HEK293T (cell line): Measurements from ENCODE around the gene ITLN2.

ENCODE experiments used
- BHLHE40 ChIP-seq: fragments of 450-650 bp; IDR thresholded peaks from 2 replicates; pipeline ENCODE4 v1.6.1; 2016; ENCODE audit warnings: mild to moderate bottlenecking, moderate library complexity, borderline replicate concordance
- ELF4 ChIP-seq: fragments of 450-650 bp; IDR thresholded peaks from 2 replicates; pipeline ENCODE4 v1.6.1; 2017; ENCODE audit warnings: antibody characterized with exemption
- FOXM1 ChIP-seq: fragments of 450-650 bp; IDR thresholded peaks from 2 replicates; pipeline ENCODE4 v1.6.1; 2017; ENCODE audit warnings: mild to moderate bottlenecking, borderline replicate concordance
- HDGF ChIP-seq: fragments of 450-650 bp; IDR thresholded peaks from 2 replicates; pipeline ENCODE4 v1.6.1; 2017; ENCODE audit warnings: antibody characterized with exemption, borderline replicate concordance
- L3MBTL2 ChIP-seq: fragments of 450-650 bp; conservative IDR thresholded peaks from 2 replicates; pipeline ENCODE4 v1.6.1; 2016; ENCODE audit warnings: mild to moderate bottlenecking
- LEF1 ChIP-seq: fragments of 450-650 bp; IDR thresholded peaks from 2 replicates; pipeline ENCODE4 v1.6.1; 2017; ENCODE audit warnings: mild to moderate bottlenecking, borderline replicate concordance
- NFRKB ChIP-seq: fragments of 450-650 bp; IDR thresholded peaks from 2 replicates; pipeline ENCODE4 v1.6.1; 2016; ENCODE audit warnings: mild to moderate bottlenecking, moderate library complexity
- PKNOX1 ChIP-seq: fragments of 450-650 bp; IDR thresholded peaks from 2 replicates; pipeline ENCODE4 v1.6.1; 2016
- SP1 ChIP-seq: fragments of 450-650 bp; IDR thresholded peaks from 2 replicates; pipeline ENCODE4 v1.6.1; 2017
- SUZ12 ChIP-seq: fragments of 450-650 bp; IDR thresholded peaks from 2 replicates; pipeline ENCODE4 v1.6.1; 2016; ENCODE audit warnings: mild to moderate bottlenecking
- TARDBP ChIP-seq: fragments of 450-650 bp; IDR thresholded peaks from 2 replicates; pipeline ENCODE4 v1.6.1; 2016

- no peak for TF ChIP-seq NFRKB
- no peak for TF ChIP-seq SP1
- no peak for TF ChIP-seq HDGF
- TF ChIP-seq FOXM1 = no peak
- TF ChIP-seq TARDBP = no peak
- no peak for TF ChIP-seq LEF1
- no peak for TF ChIP-seq PKNOX1
- TF ChIP-seq SUZ12 = no peak
- TF ChIP-seq L3MBTL2 = no peak
- no peak for TF ChIP-seq BHLHE40
- TF ChIP-seq ELF4 = no peak
Observed at GRCh38 chr1:160905617-160905989, 49.0 kb downstream of the ITLN2 start.
